Measurements from ENCODE around the gene TAC4. TPM values are rescaled to one million over a fixed set of nuclear protein-coding genes. Genes with fewer than 3 reads are reported as not detected.

TAC4 gene
- total and polyA plus RNA-seq, 2 of the 13 experiments (the other 11 are each of a cell fraction or from before 2014, with no cell fraction given), result not detected

GRCh38 chr17:49861150-49861884 is 13.4 kb upstream of the TAC4 start (continued):
- TF ChIP-seq CEBPZ (IDR thresholded peaks at IDR 0.05; ENCODE audit: low read length), result no peak
- TF ChIP-seq ZNF33B (CRISPR knock-in tag; IDR thresholded peaks at IDR 0.05), result peak; percentile 92
- TF ChIP-seq TBL1XR1 (IDR thresholded peaks at IDR 0.05; ENCODE audit: borderline replicate concordance, low read length, partially characterized antibody), result peak; percentile 86
- peak; percentile 72; the same call in 1 of the 2 replicates for TF ChIP-seq ZNF605 (CRISPR knock-in tag; IDR thresholded peaks at IDR 0.05)
- TF ChIP-seq THAP9 (CRISPR knock-in tag; IDR thresholded peaks at IDR 0.05; ENCODE audit: borderline replicate concordance), result no peak; the same call in 1 of the 2 replicates
- TF ChIP-seq ZBED4 (CRISPR knock-in tag; IDR thresholded peaks at IDR 0.05; ENCODE audit: borderline replicate concordance), result no peak
- no peak for TF ChIP-seq ZNF275 (CRISPR knock-in tag; IDR thresholded peaks at IDR 0.05; ENCODE audit: borderline replicate concordance)
- TF ChIP-seq MNT (IDR thresholded peaks at IDR 0.05), result no peak
- no peak for TF ChIP-seq MXI1 (IDR thresholded peaks at IDR 0.05; ENCODE audit: borderline replicate concordance, low read depth, low read length)
- TF ChIP-seq ZBTB21 (CRISPR knock-in tag; IDR thresholded peaks at IDR 0.05), result no peak
- TF ChIP-seq ZNF292 (CRISPR knock-in tag; IDR thresholded peaks at IDR 0.05; ENCODE audit: borderline replicate concordance, low read depth), result peak; percentile 66; the same call in 1 of the 2 replicates
- TF ChIP-seq ZNF883 (CRISPR knock-in tag; IDR thresholded peaks at IDR 0.05; ENCODE audit: not compliant biosample characterization), result peak; percentile 81
- TF ChIP-seq FOSL1 (CRISPR knock-in tag; IDR thresholded peaks at IDR 0.05; ENCODE audit: borderline replicate concordance), result no peak
- peak; percentile 75; the same call in 1 of the 2 replicates for TF ChIP-seq ZNF501 (CRISPR knock-in tag; IDR thresholded peaks at IDR 0.05)
- peak; percentile 39; the same call in 1 of the 2 replicates for TF ChIP-seq MED1 (CRISPR knock-in tag; IDR thresholded peaks at IDR 0.05)

Data from HepG2 (cell line).